ENCODE results near the gene ZFR. TPM values are rescaled to one million over a fixed set of nuclear protein-coding genes. Genes with fewer than 3 reads are reported as not detected.

The ZFR gene
- total RNA-seq, 1 experiment from 2014 or later: 62.4 TPM

- H3K23ac ChIP-seq (ENCODE audit: insufficient read length, low read depth, low read length): no peak overlapping the region
- no peak overlapping the region for H4K5ac ChIP-seq (ENCODE audit: insufficient read length, low read depth, low read length)
- H2BK12ac ChIP-seq (ENCODE audit: insufficient read length, low read depth, low read length): no peak overlapping the region
- no peak overlapping the region for H2BK20ac ChIP-seq (ENCODE audit: low read depth, low read length, poor library complexity, severe bottlenecking)
- no peak overlapping the region for H3K9ac ChIP-seq (ENCODE audit: extremely low read depth, insufficient read length, low read length)
- H3K27me3 ChIP-seq (ENCODE audit: insufficient read depth, low read length): peaks cover 7% of the 10 kb centered on the region; the same call in 1 of the 2 replicates
- H4K91ac ChIP-seq (ENCODE audit: insufficient read length, low read depth, low read length): no peak overlapping the region
- H3K9me3 ChIP-seq (ENCODE audit: control insufficient read depth, low read depth, low read length): no peaks in the 10 kb centered on the region
- no peak overlapping the region for H2BK15ac ChIP-seq (ENCODE audit: low read depth, low read length)
- H3K27ac ChIP-seq (ENCODE audit: insufficient read length, low read depth, low read length): no peak overlapping the region
- Mint-ChIP-seq H3K27me3 (ENCODE audit: low read depth) (peaks cover 24% of the 10 kb centered on the region), H3K9me3 (no peaks in the 10 kb centered on the region), H3K27ac (no peak overlapping the region), H3K4me3 (no peak overlapping the region), H3K36me3 (ENCODE audit: insufficient read depth in 1 of 3, low read depth in 3 of 3) (no peaks in the 10 kb centered on the region; a peak in 1 of 7 replicates), H3K4me1 (peaks cover 8 to 12% of the 10 kb centered on the region in 2 experiments)
- no peak for TF ChIP-seq CTCF (conservative IDR thresholded peaks at IDR 0.05)
- no peak overlapping the region for H2BK5ac ChIP-seq (ENCODE audit: insufficient read length, low read length)
- no peak overlapping the region for H2AK5ac ChIP-seq (ENCODE audit: insufficient read length, low read length)
- H2BK120ac ChIP-seq (ENCODE audit: low read depth, low read length, poor library complexity, severe bottlenecking): no peak overlapping the region
- no peak for DNase-seq
- no peaks in the 10 kb centered on the region for H4K20me1 ChIP-seq (ENCODE audit: control insufficient read depth, insufficient read depth, insufficient read length)
- peaks cover 5% of the 10 kb centered on the region; the same call in 1 of the 2 replicates for H3K4me1 ChIP-seq (ENCODE audit: insufficient read depth, low read length)
- no peak overlapping the region for H3K14ac ChIP-seq (ENCODE audit: insufficient read depth, low read length)
- no peak overlapping the region for H3K56ac ChIP-seq (ENCODE audit: insufficient read length, low read depth, low read length)
- no CpG with 5 or more reads among the region's 2 CpGs for WGBS (ENCODE audit: extremely low coverage, insufficient read length, low lambda C conversion rate)
- no peaks in the 10 kb centered on the region for H3K79me1 ChIP-seq (ENCODE audit: insufficient read depth, low read depth, low read length, poor library complexity, severe bottlenecking)
- no peak overlapping the region for H2AFZ ChIP-seq (ENCODE audit: low read length)
- no peak overlapping the region for H4K8ac ChIP-seq (replicated peaks; ENCODE audit: insufficient read length, low read depth, low read length)
- no peak overlapping the region for H3T11ph ChIP-seq (ENCODE audit: low read length)
- no peaks in the 10 kb centered on the region for H3K79me2 ChIP-seq (ENCODE audit: insufficient read depth, low read length)
- H3K4ac ChIP-seq (ENCODE audit: low read depth, low read length): no peak overlapping the region
- no peak overlapping the region for H3K18ac ChIP-seq (ENCODE audit: insufficient read length, low read depth, low read length)
- H3K4me2 ChIP-seq (ENCODE audit: insufficient read depth, insufficient read length, low read length): no peak overlapping the region
- H3K23me2 ChIP-seq (ENCODE audit: insufficient read length, low read depth, low read length, poor library complexity, severe bottlenecking): peaks cover 7% of the 10 kb centered on the region
These were observed 4.7 kb upstream of the ZFR start for GRCh38 chr5:32449262-32449661.
